HG03469 (cell line): Measurements from ENCODE around the gene C16orf89.
"Not testable (repeated sequence)": the region's sequence is repeated elsewhere in the genome, so short reads cannot be mapped to it uniquely, and the experiment has no call there.

Experiments
- ATAC-seq: cut with Tn5 transposase; IDR thresholded peaks from one replicate; pipeline ENCODE4 v1.9.1; 2021; ENCODE audit warnings: mild to moderate bottlenecking, moderate library complexity, moderate number of reproducible peaks; ENCODE audit not compliant: unreplicated experiment

Gene C16orf89

GRCh38 chr16:5084802-5085201 lies 19.0 kb upstream of the C16orf89 start:
- ATAC-seq, result not testable (repeated sequence)

GRCh38 chr16:5084099-5084731 lies 18.5 kb upstream of the C16orf89 start:
- ATAC-seq, result not testable (repeated sequence)

- not testable (repeated sequence) for ATAC-seq
Measured at GRCh38 chr16:5083646-5084045, 17.9 kb upstream of the C16orf89 start.

- ATAC-seq, result not testable (repeated sequence)
Measured at GRCh38 chr16:5080996-5081395, 15.2 kb upstream of the C16orf89 start.

- ATAC-seq, result not testable (repeated sequence)
Measured at GRCh38 chr16:5080461-5080860, 14.7 kb upstream of the C16orf89 start.

- no peak for ATAC-seq
Measured at GRCh38 chr16:5078626-5079025, 12.9 kb upstream of the C16orf89 start.

- no peak for ATAC-seq
Measured at GRCh38 chr16:5077304-5077703, 11.5 kb upstream of the C16orf89 start.

- no peak for ATAC-seq
Measured at GRCh38 chr16:5075637-5076036, 9.9 kb upstream of the C16orf89 start.

- not testable (repeated sequence) for ATAC-seq
Measured at GRCh38 chr16:5073771-5074170, 8.0 kb upstream of the C16orf89 start.

- ATAC-seq, result no peak
Measured at GRCh38 chr16:5073279-5073629, 7.5 kb upstream of the C16orf89 start.

GRCh38 chr16:5072334-5073278 lies 6.8 kb upstream of the C16orf89 start:
- no peak for ATAC-seq

GRCh38 chr16:5071681-5072333 lies 6.1 kb upstream of the C16orf89 start, which contains the start of gene ALG1:
Gene ALG1 (plus strand): TSS chr16:5071843. CDS start chr16:5071850, 7 bp downstream.
- ATAC-seq, result peak; percentile 74

GRCh38 chr16:5071341-5071680 lies 5.6 kb upstream of the C16orf89 start:
- no peak for ATAC-seq

GRCh38 chr16:5070431-5071186 lies 4.9 kb upstream of the C16orf89 start:
- ATAC-seq, result no peak

- ATAC-seq, result no peak
Measured at GRCh38 chr16:5069854-5070253, 4.1 kb upstream of the C16orf89 start.

GRCh38 chr16:5069048-5069447 lies 3.3 kb upstream of the C16orf89 start:
- ATAC-seq, result no peak

GRCh38 chr16:5066511-5066910 lies 755 bp upstream of the C16orf89 start:
- ATAC-seq, result no peak

GRCh38 chr16:5065326-5065725 lies 430 bp downstream of the C16orf89 start:
- ATAC-seq, result no peak

- ATAC-seq, result no peak
Measured at GRCh38 chr16:5064915-5065314, 841 bp downstream of the C16orf89 start.

- ATAC-seq, result no peak
Measured at GRCh38 chr16:5062790-5063765, 2.7 kb downstream of the C16orf89 start.
